K562 (cell line): Measurements from ENCODE around the gene GRIPAP1. TPM values are rescaled to one million over a fixed set of nuclear protein-coding genes. Genes with fewer than 3 reads are reported as not detected.

Experiments used
- ATAC-seq: fragments of 200-7000 bp; cut with Tn5 transposase; 3 replicates; pipeline ENCODE4 v1.9.1; 2020; ENCODE audit warnings: moderate library complexity
- BruUV-seq: library from RNA; stranded (reverse); fragments of 400-500 nt; replicated peaks from 2 replicates; lab custom pipeline; 2021; lab: Mats Ljungman, UMichigan
- CTCF ChIA-PET: fragments of 300-600 bp; formaldehyde crosslinking; extraction: SDS; loops from one replicate; lab custom pipeline; 2021; ENCODE audit warnings: low intra/inter-chr PET ratio; lab: Yijun Ruan, JAX
- POLR2A ChIA-PET: fragments of 300-600, 350-650 bp; sonication (Branson Sonifier 250); formaldehyde crosslinking; extraction: SDS; loops from one replicate; lab custom pipeline; 2021; ENCODE audit warnings: antibody characterized with exemption, inconsistent platforms; lab: Yijun Ruan, JAX
- DNase-seq, 4 experiments: peaks; one replicate each; pipeline versions ENCODE4 v3.0.0 to v3.0.0-alpha.2; 2011 to 2018; ENCODE audit warnings: low spot score in 3 of 4, mixed read lengths in 3 of 4; ENCODE audit errors: extremely low read depth in 1 of 4
- FAIRE-seq: peaks from 2 replicates; lab custom pipeline; 2011; peaks lifted over from hg19 to GRCh38; lab: Jason Lieb, UNC
- H2AFZ ChIP-seq: 2 replicates; pipeline ENCODE4 v1.6.0; 2011; ENCODE audit warnings: low read depth, low read length, control low read depth, inconsistent platforms
- H3K27ac ChIP-seq: fragments of 200-600 bp; 3 replicates; pipeline ENCODE4 v1.8.0; 2011; ENCODE audit warnings: low read depth, mild to moderate bottlenecking, control low read depth, inconsistent platforms, low read length, moderate library complexity, mixed read lengths; ENCODE audit errors: extremely low read depth
- H3K27me3 ChIP-seq, 2 experiments: fragments of 300-600 bp in 1 of 2; 2 replicates in 1 of 2; 3 replicates in 1 of 2; pipeline versions ENCODE4 v1.6.0 to v1.8.0; 2011; ENCODE audit warnings: inconsistent platforms in 2 of 2, low read length in 2 of 2, mild to moderate bottlenecking in 1 of 2, mixed read lengths in 1 of 2, moderate library complexity in 1 of 2; ENCODE audit not compliant: control insufficient read depth in 2 of 2, insufficient read depth in 2 of 2
- H3K36me3 ChIP-seq: fragments of 300-600 bp; 3 replicates; pipeline ENCODE4 v1.8.0; 2011; ENCODE audit warnings: mild to moderate bottlenecking, low read length, inconsistent platforms; ENCODE audit not compliant: control insufficient read depth, insufficient read depth
- H3K4me1 ChIP-seq, 2 experiments: fragments of 200-600 bp in 1 of 2; replicated peaks in 1 of 2; 2 replicates in 1 of 2; 3 replicates in 1 of 2; pipeline versions ENCODE4 v1.5.1 to v1.8.0; 2011; ENCODE audit warnings: inconsistent platforms in 2 of 2, low read length in 2 of 2, mild to moderate bottlenecking in 1 of 2, mixed read lengths in 1 of 2, moderate library complexity in 1 of 2; ENCODE audit not compliant: control insufficient read depth in 2 of 2, insufficient read depth in 2 of 2
- H3K4me2 ChIP-seq: 2 replicates; pipeline ENCODE4 v1.6.1; 2011; ENCODE audit warnings: low read length, control low read depth, inconsistent platforms, mixed read lengths; ENCODE audit not compliant: insufficient read depth
- H3K4me3 ChIP-seq: fragments of 200-600 bp; sonication (generic), shearing (Covaris generic); 2 replicates; pipeline ENCODE4 v1.5.1; 2016; ENCODE audit warnings: control low read depth, inconsistent platforms
- H3K79me2 ChIP-seq: fragments of 200-600 bp; 3 replicates; pipeline ENCODE4 v1.8.0; 2011; ENCODE audit warnings: low read length, inconsistent platforms; ENCODE audit not compliant: control insufficient read depth, insufficient read depth
- H3K9ac ChIP-seq, 2 experiments: 2 replicates each; pipeline versions ENCODE4 v1.6.0 to v1.6.1; 2011; ENCODE audit warnings: low read depth in 2 of 2, low read length in 2 of 2, control low read depth in 1 of 2, inconsistent platforms in 1 of 2, mild to moderate bottlenecking in 1 of 2, mixed read lengths in 1 of 2; ENCODE audit not compliant: insufficient read depth in 1 of 2
- H3K9me1 ChIP-seq: one replicate; pipeline ENCODE4 v1.6.0; 2011; ENCODE audit warnings: inconsistent platforms, mild to moderate bottlenecking, low read length, moderate library complexity; ENCODE audit not compliant: control insufficient read depth, insufficient read depth
- H3K9me3 ChIP-seq: replicated peaks from 2 replicates; pipeline ENCODE4 v1.5.1; 2011; ENCODE audit warnings: low read depth, low read length, inconsistent platforms; ENCODE audit not compliant: control insufficient read depth, insufficient read depth
- H4K20me1 ChIP-seq: replicated peaks from 2 replicates; pipeline ENCODE4 v1.6.1; 2011; ENCODE audit warnings: low read length, inconsistent platforms, mixed read lengths; ENCODE audit not compliant: control insufficient read depth, insufficient read depth
- KDM4B ChIP-seq, 2 experiments: fragments of 450-650 bp in 1 of 2; sonication (generic) in 1 of 2; IDR thresholded peaks; 2 replicates each; pipeline ENCODE4 v1.6.1; 2016 to 2017; ENCODE audit warnings: borderline replicate concordance in 2 of 2, antibody characterized with exemption in 1 of 2, low read depth in 1 of 2, mild to moderate bottlenecking in 1 of 2
- NFIC ChIP-seq: fragments of 450-650 bp; IDR thresholded peaks from 2 replicates; pipeline ENCODE4 v1.6.1; 2017; ENCODE audit warnings: mild to moderate bottlenecking, inconsistent platforms
- RNF2 ChIP-seq: sonication (generic); IDR thresholded peaks from 2 replicates; pipeline ENCODE4 v1.6.1; 2016
- YY1 ChIP-seq, 3 experiments: IDR thresholded peaks; 2 replicates each; pipeline ENCODE4 v1.6.1; 2011; ENCODE audit warnings: low read length in 2 of 3, mild to moderate bottlenecking in 2 of 3, moderate library complexity in 2 of 3, borderline replicate concordance in 1 of 3, control low read depth in 1 of 3, low read depth in 1 of 3; ENCODE audit not compliant: insufficient read depth in 3 of 3, insufficient replicate concordance in 2 of 3, control insufficient read depth in 1 of 3, insufficient read length in 1 of 3; ENCODE audit errors: extremely low read depth in 1 of 3
- WGBS: fragments of 100-300 bp; shearing (Covaris generic); methylation state at CpG from one replicate; pipeline ENCODE4 v1.1.6; 2016; ENCODE audit warnings: low coverage, mixed read lengths; ENCODE audit not compliant: insufficient coverage; ENCODE audit errors: missing lambda C conversion rate; 5-methylcytosine and 5-hydroxymethylcytosine counted together
- in situ Hi-C: fragments of 300-500 bp; cut with MboI; formaldehyde crosslinking; loops from 4 replicates; pipeline ENCODE4 v1.15.0; 2018; ENCODE audit warnings: inconsistent platforms, mixed read lengths
- intact Hi-C: fragments of 100-400 bp; cut with micrococcal nuclease; formaldehyde crosslinking; loops from 2 replicates; pipeline ENCODE4 v1.14.2; 2022
- polyA plus RNA-seq, 8 experiments: library from polyadenylated mRNA; depleted of rRNA in 4 of 8; stranded (reverse) in 5 of 8; unstranded in 3 of 8; fragments of >200 nt; fragmentation: Nextera tagmentation in 2 of 8; fragmentation: Illumina TruSeq in 1 of 8; extraction: Ambion mirVana in 2 of 8; extraction: Trizol in 1 of 8; gene quantifications; 2 replicates each; pipeline versions ENCODE4 v1.2.1 to v1.2.3, GENCODE V29; 2011 to 2014; ENCODE audit warnings: inconsistent platforms in 1 of 8, missing spikeins in 1 of 8
- total RNA-seq, 7 experiments: library from RNA; depleted of rRNA in 6 of 7; stranded (reverse); fragments of >200 nt in 6 of 7; fragmentation: Illumina TruSeq in 2 of 7; extraction: Trizol in 2 of 7; gene quantifications; 2 replicates each; pipeline versions ENCODE4 v1.2.1 to v1.2.3, GENCODE V29; 2011 to 2021; ENCODE audit warnings: low replicate concordance in 1 of 7

GRIPAP1 gene
- total and polyA plus RNA-seq, 9 of the 15 experiments (the other 6 are each of a cell fraction or from before 2014, with no cell fraction given), result 4.1 to 41.6 (median 24.0) TPM

- no peak overlapping the region for H3K4me3 ChIP-seq
- H4K20me1 ChIP-seq, result no peaks in the 10 kb centered on the region
- DNase-seq, result no peak
- in situ Hi-C loops, result no loop called here
- intact Hi-C loops, result no loop called here
- no TSS peak for BruUV-seq
- H3K27me3 ChIP-seq, result no peaks in the 10 kb centered on the region
- H3K36me3 ChIP-seq, result peaks cover 66% of the 10 kb centered on the region
- no peak for ATAC-seq
- ChIA-PET POLR2A (interaction anchor here (0.6 to 0.7 kb wide), 2 partner anchors 9 to 16 kb away, joined by 3 read pairs; partner anchors contain the start of gene SLC35A2), CTCF (no interaction called here)
- no peak overlapping the region for H2AFZ ChIP-seq
- no peak overlapping the region for H3K9ac ChIP-seq
- H3K9me3 ChIP-seq, result no peaks in the 10 kb centered on the region
- TF ChIP-seq KDM4B (IDR thresholded peaks at IDR 0.05; ENCODE audit: borderline replicate concordance in 2 of 2, low read depth in 1 of 2) (no peak), NFIC (no peak), YY1 (IDR thresholded peaks at IDR 0.05; ENCODE audit: borderline replicate concordance in 1 of 3, control insufficient read depth in 1 of 3, extremely low read depth in 1 of 3, insufficient read depth in 3 of 3, insufficient read length in 1 of 3, insufficient replicate concordance in 2 of 3, low read depth in 1 of 3, low read length in 2 of 3) (no peak), RNF2 (no peak)
- H3K4me2 ChIP-seq, result no peak overlapping the region
- H3K79me2 ChIP-seq, result peaks cover 4% of the 10 kb centered on the region; the same call in 1 of the 3 replicates
- peaks cover 0 to 5% of the 10 kb centered on the region in 2 experiments; a peak in 1 of 5 replicates for H3K4me1 ChIP-seq
- WGBS, result 93% methylated on average over 2 of the region's 2 CpGs
- FAIRE-seq, result no peak
- no peaks in the 10 kb centered on the region for H3K9me1 ChIP-seq
- no peak overlapping the region for H3K27ac ChIP-seq
These were observed 74.2 kb downstream of the GRIPAP1 start for GRCh38 chrX:48927736-48928382.
